Mucosa of gallbladder (tissue), 1 donor: Measurements from ENCODE around the gene TPGS1. TPM values are rescaled to one million over a fixed set of nuclear protein-coding genes. Genes with fewer than 3 reads are reported as not detected.

Source experiments
- DNase-seq: peaks from one replicate; pipeline ENCODE4 v3.0.0-alpha.2; 2020; ENCODE audit warnings: low spot score
- total RNA-seq: library from RNA; stranded (reverse); gene quantifications from one replicate; pipeline ENCODE4 v1.2.1, GENCODE V29; 2021
- donor health status: DM: no; HTN: no; CAD: no.

TPGS1 gene
- total RNA-seq, 1 donor from 2014 or later = 33.8 TPM

DNA sequence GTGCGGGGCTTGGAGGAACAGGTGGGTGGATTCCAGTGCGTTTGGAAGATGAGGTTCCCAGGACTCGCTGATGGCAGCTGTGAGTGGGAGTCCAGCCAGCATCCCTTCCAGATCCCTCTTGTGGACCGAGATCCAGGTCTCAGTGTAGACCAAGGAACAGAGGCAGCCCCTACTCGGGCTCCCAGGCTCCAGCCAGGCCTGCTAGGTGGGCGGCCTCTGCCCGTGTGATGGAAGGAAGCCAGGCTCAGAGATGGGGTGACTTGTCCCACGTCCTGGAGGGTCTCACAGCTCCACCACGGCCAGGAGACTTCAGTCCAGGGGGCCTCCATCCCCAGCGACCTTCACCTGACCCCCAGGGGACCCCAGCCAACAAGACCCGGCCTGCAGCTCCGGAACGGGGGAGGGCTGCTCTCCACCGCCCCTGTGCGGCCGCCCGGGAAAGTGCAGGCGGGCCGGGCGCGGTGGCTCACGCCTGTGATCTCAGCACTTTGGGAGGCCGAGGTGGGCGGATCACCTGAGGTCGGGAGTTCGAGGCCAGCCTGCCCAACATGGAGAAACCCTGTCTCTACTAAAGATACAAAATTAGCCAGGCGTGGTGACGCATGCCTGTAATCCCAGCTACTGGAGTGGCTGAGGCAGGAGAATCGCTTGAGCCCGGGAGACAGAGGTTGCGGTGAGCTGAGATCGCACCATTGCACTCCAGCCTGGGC, 11.7 kb upstream of the TPGS1 start:
- DNase-seq = no peak

DNA sequence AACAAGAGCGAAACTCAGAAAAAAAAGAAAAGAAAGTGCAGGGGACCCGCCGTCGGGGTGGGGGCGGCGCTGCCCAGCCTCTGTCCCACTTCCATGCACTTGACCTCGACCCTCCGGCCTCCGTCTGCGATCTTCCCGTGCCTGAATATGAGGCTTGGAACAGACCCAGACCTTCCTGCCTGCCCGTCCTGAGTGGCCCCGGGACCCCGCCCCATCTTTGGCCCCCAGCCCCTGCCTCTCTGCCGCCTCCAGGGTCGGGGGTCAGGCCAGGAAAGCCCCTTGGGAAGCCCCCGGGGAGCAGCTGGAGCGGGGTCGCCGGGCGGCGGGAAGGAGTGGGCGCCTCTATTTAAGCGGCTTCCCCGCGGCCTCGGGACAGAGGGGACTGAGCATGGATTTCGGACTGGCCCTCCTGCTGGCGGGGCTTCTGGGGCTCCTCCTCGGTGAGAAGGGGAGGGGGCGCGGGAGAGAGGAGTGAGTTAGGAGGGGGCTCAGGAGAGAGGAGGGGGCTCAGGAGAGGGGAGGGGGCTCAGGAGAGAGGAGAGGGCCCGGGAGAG, 11.1 kb upstream of the TPGS1 start, which contains the start of gene MADCAM1:
Gene MADCAM1 (plus strand): TSS at position 375 of the 554 bp plus-strand sequence. CDS start 14 bp downstream, at position 389.
- DNase-seq = no peak

DNA sequence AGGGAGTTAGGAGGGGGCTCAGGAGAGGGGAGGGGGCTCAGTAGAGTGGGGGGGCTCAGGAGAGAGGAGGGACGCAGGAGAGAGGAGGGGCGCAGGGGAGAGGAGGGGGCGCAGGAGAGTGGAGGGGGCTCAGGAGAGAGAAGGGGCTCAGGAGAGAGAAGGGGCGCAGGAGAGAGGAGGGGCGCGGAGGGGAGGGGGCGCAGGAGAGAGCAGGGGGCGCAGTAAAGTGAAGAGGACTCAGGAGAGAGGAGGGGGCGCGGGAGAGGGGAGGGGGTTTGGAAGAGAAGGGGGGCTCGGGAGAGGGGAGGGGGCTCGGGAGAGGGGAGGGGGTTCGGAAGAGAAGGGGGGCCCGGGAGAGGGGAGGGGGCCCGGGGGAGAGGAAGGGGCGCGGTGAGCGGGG, 10.3 kb upstream of the TPGS1 start:
- DNase-seq = no peak

DNA sequence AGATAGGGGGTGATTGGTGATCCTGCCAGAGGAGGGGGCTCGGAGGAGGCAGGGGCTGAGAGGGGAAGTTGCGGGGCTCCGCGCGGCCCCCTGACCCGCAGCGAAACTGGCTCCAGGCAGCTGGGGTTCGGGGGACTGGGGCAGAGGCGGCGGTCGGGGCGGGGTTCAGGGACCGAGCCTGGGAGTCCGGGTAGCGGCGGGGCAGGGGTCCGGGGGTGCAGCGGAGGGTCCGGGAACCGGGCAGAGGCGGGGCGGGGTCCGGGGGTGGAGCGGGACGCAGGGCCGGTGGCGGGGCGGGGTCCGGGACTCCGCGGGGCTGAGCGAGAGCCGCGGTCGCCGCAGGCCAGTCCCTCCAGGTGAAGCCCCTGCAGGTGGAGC, 9.8 kb upstream of the TPGS1 start:
- DNase-seq = no peak

DNA sequence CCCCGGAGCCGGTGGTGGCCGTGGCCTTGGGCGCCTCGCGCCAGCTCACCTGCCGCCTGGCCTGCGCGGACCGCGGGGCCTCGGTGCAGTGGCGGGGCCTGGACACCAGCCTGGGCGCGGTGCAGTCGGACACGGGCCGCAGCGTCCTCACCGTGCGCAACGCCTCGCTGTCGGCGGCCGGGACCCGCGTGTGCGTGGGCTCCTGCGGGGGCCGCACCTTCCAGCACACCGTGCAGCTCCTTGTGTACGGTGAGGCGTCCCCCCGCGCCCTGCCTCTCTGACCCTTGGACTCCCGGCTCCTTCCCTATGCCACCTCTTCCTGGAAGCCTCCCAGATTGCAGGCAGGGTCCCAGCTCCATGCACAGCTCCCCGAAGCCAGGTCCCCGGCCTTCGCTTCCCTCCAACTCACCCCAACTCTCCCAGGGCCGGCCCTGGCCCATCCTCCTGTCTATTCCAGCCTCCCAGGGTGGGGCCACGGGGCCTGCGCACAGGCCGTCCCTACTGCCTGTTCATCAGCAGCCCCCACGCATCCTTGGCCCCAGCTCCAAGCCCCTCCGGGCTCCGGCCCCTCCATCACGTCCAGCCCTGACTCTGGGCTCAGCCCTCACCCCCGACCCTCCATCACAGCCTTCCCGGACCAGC, 9.3 kb upstream of the TPGS1 start:
- no peak for DNase-seq

DNA sequence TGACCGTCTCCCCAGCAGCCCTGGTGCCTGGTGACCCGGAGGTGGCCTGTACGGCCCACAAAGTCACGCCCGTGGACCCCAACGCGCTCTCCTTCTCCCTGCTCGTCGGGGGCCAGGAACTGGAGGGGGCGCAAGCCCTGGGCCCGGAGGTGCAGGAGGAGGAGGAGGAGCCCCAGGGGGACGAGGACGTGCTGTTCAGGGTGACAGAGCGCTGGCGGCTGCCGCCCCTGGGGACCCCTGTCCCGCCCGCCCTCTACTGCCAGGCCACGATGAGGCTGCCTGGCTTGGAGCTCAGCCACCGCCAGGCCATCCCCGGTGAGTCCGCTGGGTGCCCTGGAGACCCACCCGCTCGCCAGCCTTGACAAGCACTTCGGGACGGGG, 8.8 kb upstream of the TPGS1 start:
- DNase-seq = no peak

DNA sequence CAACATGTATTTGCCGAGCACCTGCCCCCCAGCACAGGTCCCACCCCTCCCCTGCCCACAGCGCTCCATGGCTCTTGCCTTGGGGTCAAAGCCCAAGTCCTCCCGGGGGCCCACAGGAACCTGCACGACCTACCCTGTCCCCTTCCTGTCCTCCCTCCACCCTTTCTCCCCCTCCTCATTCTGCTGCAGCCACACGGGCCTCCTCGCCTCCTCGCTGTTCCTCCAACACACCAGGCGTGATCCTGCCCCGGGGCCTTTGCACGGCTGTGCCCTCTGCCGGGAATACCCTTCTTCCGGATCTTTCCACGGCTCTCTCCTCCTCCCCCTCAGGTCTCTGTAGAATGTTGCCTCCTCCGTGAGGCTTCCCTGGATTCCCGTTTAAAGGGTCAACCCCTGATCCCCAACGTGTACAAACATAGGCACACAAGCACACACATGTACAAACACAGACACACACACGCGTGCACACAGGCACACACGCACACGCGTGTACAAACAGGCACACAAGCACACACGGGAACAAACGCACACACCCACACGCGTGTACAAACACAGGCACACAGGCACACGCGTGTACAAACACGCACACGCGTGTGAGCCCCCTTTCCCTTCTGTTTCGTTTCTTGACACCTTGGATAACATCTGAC, 8.2 kb upstream of the TPGS1 start:
- DNase-seq = no peak

DNA sequence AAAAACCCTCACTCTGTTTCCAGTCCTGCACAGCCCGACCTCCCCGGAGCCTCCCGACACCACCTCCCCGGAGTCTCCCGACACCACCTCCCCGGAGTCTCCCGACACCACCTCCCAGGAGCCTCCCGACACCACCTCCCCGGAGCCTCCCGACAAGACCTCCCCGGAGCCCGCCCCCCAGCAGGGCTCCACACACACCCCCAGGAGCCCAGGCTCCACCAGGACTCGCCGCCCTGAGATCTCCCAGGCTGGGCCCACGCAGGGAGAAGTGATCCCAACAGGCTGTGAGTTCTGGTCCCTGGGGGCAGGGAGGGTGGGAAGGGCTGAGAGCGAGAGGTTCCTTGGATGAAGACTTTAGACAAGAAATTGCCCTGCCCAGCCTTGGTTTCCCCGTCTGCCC, 5.7 kb upstream of the TPGS1 start:
- DNase-seq = no peak

DNA sequence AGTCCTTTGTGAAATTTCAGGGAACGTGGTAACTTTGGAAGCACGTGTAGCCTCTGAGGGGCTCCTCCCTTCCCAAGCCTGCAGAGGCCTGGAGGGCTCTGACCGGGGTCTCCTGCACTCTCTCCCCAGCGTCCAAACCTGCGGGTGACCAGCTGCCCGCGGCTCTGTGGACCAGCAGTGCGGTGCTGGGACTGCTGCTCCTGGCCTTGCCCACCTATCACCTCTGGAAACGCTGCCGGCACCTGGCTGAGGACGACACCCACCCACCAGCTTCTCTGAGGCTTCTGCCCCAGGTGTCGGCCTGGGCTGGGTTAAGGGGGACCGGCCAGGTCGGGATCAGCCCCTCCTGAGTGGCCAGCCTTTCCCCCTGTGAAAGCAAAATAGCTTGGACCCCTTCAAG, 2.7 kb upstream of the TPGS1 start:
- no peak for DNase-seq

DNA sequence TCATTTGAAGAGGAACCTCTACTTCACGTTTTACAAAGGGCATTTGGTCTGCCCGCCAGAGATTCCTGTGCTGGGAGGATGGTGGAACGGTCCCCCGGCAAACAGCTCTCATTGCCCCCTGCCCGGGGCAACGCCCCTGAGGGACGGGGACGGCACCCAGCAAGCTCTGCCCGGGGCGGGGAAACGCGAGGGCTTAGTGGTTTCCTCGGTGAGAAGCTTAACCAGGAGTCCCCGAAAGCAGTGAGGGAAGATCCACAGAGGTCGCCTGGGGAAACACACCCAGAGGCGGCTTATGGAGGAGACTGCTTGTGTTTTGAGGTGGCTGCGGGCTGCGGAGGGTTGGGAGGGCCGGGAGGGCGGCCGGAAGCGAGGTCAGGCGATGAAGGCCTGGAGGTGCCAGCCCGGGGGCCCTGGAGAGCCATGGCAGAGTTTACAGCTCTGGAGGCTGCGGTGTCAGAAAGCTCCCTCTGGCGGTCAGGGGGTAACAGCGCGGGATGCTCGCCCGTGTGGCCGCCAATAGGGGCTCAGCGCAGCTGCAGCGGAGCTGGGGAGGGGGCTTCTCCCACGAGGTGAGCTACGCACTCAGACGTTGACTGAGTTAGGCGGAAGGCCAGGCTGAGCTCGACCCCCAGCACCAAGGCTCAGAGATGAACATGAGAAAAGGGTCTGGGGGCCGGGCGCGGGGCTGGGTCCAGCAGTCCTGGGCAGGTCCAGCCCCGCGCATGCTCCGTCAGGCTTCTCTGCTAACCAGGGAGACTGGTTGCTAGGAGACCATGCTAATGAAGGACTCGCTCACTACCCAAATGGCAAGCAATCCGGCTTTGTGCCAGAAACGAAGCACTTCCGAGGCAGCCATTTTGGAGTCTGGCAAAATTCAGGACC, 652 bp upstream of the TPGS1 start:
- peak; percentile 99 for DNase-seq

DNA sequence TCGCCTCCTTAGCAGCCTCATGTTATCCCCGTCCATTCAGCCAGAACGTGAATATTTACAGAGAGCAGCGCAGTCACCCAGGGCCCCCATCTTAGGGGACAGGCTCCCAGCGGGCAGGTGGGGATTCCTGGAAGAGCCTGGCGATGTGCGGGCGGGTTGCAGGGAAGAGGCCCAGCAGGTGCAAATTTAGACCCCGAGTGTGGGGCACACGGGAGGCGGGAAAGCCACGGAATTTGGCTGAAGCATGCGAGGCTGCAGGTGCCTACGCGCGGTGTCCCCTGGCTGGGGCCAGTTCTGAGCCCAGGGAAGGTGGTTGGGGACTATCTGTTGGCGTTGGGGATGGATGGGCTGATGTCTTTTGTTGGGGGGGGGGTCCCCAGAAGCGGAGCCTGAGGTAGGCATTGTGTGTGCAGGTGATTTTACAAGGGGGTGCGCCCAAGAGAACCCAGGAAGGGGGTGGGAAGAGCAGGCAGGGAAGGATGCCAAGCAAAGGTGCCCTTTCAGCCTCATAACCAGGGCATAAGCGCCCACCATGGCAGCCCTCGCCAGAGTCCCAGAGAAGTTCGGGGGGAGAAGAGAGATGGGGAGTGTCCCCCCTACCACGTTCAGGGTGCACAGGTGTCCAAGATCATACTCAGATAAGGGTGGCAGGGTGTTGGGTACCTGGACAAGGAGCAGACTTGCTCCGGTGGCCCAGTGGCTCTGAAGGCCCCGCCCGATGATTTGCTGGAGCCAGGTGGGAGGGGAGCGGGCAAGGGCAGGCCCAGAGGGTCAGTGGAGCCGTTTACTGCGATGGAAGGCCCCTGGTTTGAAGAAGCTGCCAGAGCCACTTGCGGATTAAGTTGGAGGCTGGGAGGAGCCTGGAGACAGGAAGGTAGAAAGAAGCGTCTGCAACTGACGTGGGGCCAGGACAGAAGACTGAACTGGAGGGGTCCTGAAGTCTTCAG, 1.2 kb downstream of the TPGS1 start:
- DNase-seq = no peak

DNA sequence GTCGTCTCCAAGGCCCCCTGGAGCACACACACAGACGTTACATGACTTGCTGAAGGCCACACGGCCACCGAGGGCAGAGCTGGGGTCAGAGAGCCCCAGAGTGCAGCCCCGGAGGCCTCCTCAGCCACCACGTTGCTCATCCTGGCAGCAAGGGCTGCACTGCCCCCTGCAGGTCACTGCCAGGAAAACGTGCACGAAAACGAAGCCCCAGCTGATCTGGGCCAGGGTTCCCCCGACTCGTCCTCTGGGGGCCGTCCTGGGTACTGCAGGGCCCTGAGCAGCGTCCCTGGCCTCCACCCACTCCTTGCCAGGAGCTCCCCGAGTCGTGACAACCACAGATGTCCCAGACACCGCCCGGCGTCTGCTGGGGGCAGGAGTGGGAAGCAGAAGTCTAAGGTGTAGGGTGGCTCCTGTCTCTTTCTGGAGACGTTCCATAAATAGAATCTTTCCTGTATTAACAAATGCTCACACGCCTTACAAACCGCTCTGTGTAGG, 3.4 kb downstream of the TPGS1 start:
- peak; percentile 79 for DNase-seq

DNA sequence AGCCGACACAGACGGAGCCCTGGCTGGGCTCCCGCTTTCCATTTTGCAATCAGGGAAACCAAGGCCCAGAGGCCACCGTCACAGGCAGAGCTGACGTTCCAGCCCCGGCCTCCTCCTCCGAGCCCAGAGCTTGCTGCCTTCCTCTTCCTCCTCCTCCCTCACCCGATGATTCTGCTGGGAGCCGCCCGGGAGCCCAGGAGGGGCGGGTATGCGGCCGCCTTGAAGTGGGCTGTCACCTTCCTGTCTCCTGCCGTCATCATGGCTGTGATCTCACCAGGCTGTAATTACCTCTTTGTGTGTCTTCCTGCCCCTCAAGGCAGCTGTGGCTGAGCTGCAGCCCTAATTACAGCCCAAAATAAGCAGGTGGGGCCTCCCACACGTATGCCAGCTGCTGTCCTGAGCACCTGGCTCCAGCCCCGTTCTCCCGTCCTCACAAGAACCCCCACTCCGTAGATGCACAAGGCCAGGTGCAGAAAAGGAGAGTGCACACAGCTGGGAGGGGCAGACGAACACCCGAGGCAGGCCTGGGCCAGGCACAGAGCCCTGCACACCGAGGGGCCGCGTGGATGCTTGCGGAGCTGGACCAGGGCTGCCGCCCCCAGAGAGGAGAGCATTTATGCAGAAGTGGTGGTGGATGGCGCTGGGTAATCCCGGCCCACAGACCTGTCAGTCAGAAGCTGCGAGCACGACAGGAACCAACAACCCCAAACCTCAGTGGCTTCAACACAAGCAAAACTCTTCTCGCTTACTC, 4.0 kb downstream of the TPGS1 start:
- peak; percentile 41 for DNase-seq

DNA sequence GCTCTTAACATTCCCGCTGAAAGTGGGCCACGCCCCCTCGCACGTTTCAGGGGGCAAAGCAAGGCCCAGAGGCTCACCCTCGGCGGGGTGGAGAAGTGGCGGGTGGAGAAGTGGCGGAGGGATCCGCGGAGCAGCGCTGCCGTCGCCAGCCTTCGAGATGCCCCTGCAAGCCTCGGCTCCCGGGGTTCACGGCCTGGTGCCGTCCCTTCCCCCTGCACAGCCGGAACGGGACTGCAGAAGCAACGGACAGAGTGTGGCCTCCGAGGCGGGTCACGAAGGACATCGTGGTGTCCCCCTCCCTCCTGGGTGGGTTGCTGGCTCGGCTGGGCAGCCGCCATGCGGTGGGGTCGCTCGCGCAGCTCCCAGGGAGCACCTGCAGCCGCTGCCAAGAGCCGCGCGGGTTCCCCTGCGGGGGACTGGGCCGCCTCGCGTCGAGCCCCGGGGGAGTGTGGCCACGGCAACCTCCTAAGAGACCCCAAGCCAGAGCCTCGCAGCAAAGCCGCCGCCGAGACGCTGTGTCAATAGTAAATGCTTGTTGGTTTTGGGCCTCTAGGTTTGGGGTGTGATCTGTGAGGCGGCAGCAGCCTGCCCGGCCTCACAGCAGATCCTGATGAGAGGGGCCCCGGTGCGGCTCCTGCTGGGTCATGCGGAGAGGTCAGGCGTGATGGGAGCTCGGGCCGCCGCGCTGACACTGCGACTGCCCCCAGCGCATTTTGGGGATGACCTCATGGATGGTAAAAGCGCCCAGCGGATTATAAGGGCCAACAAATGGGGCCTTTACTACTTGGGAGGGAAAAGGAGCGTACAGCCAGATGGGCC, 5.5 kb downstream of the TPGS1 start:
- DNase-seq = no peak

DNA sequence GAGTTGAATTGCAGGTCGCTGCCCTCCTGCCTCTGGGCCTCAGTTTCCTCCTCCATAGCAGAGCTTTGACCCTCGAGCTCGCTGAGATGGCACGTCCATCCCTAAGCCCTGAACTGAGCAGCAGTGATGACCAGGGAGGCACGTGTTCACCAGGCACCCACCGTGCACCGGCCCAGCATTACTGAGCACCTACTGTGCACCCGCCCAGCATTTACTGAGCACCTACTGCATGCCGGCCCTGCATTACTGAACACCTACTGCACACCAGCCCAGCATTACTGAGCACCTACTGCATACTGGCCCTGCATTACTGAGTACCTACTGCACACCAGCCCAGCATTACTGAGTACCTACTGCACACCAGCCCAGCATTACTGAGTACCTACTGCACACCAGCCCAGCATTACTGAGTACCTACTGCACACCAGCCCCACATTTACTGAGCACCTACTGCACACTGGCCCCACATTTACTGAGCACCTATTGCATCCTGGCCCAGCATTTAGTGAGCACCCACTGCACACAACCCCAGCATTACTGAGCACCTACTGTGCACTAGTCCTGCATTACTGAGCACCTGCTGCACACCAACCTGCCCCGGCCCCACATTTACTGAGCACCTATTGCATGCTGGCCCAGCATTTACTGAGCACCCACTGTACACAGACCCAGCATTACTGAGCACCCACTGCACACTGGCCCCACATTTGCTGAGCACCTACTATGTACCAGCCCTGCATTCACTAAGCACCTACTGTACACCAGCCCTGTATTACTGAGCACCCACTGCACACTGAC, 6.3 kb downstream of the TPGS1 start:
- no peak for DNase-seq

DNA sequence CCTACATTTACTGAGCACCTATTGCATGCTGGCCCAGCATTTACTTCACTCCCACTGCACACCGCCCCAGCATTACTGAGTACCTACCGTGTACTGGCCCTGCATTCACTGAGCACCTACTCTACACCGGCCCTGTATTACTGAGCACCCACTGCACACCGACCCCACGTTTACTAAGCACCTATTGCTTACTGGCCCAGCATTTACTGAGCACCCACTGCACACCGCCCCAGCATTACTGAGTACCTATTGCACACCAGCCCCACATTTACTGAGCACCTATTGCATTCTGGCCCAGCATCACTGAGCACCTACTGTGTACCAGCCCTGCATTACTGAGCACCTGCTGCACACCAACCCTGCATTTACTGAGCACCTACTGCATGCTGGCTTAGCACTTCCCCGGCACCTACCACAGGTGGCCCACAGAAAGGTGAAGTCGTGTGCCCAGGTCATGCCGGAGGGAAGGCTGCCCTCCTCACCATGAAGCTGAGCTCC, 6.9 kb downstream of the TPGS1 start:
- no peak for DNase-seq

DNA sequence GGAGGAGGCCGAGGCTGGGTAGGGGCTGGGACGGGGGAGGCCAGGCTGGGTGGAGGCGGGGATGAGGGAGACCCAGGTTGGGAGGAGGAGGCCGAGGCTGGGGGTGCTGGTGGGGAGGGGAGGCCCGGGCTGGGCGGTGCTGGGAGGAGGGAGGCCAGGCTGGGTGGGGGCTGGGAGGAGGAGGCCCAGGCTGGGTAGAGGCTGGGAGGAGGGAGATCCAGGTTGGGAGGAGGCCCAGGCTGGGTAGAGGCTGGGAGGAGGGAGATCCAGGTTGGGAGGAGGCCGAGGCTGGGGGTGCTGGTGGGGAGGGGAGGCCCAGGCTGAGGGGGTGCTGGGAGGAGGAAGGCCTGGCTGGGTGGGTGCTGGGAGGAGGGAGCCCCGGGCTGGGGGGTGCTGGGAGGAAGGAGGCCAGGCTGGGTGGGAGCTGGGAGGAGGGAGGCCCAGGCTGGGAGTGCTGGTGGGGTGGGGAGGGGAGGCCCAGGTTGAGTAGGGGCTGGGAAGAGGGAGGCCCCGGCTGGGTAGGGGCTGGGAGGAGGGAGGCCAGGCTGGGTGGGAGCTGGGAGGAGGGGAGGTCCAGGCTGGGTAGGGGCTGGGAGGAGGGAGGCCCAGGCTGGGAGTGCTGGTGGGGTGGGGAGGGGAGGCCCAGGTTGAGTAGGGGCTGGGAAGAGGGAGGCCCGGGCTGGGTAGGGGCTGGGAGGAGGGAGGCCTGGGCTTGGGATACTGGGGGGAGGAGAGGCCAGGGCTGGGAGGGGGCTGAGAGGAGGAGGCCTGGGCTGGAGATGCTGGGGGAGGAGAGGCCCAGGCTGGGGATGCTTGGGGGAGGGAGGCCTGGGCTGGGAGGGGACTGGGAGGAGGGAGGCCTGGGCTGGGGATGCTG, 10.7 kb downstream of the TPGS1 start:
- no peak for DNase-seq
